Suprapubic skin (tissue), 4 donors: ENCODE data around the gene TP53AIP1. TPM values are rescaled to one million over a fixed set of nuclear protein-coding genes. Genes with fewer than 3 reads are reported as not detected.

Source experiments
- DNase-seq, 2 donors: peaks; one replicate each; pipeline ENCODE4 v3.0.0-alpha.2; 2019; ENCODE audit warnings: low spot score in 2 of 2
- H3K27ac ChIP-seq: fragments of 200-600 bp; sonication (generic); one replicate; pipeline ENCODE4 v1.5.1; 2019
- H3K27me3 ChIP-seq: fragments of 200-600 bp; sonication (generic); one replicate; pipeline ENCODE4 v1.5.1; 2019
- H3K36me3 ChIP-seq: fragments of 200-600 bp; sonication (generic); one replicate; pipeline ENCODE4 v1.5.1; 2019
- H3K4me1 ChIP-seq: fragments of 200-600 bp; sonication (generic); one replicate; pipeline ENCODE4 v1.5.1; 2019
- H3K4me3 ChIP-seq: fragments of 200-600 bp; sonication (generic); one replicate; pipeline ENCODE4 v1.5.1; 2019; ENCODE audit warnings: mild to moderate bottlenecking
- H3K9me3 ChIP-seq: fragments of 200-600 bp; sonication (generic); one replicate; pipeline ENCODE4 v1.5.1; 2019
- CTCF ChIP-seq, 2 donors: fragments of 200-600 bp in 1 of 2; fragments of 450-650 bp in 1 of 2; sonication (generic) in 1 of 2; IDR thresholded peaks; one replicate each; pipeline ENCODE4 v1.5.1; 2016 to 2019; ENCODE audit warnings: antibody characterized with exemption in 2 of 2, mild to moderate bottlenecking in 1 of 2, moderate library complexity in 1 of 2
- EP300 ChIP-seq: sonication (generic); formaldehyde crosslinking; IDR thresholded peaks from one replicate; pipeline ENCODE4 v1.6.1; 2017; ENCODE audit warnings: antibody characterized with exemption
- POLR2A ChIP-seq, 2 donors: fragments of 450-650 bp; IDR thresholded peaks; one replicate each; pipeline ENCODE4 v1.6.1; 2017; ENCODE audit warnings: antibody characterized with exemption in 2 of 2, mild to moderate bottlenecking in 2 of 2, moderate library complexity in 2 of 2
- POLR2AphosphoS5 ChIP-seq, 3 donors: sonication (generic); formaldehyde crosslinking; IDR thresholded peaks; one replicate each; pipeline ENCODE4 v1.6.1; 2017; ENCODE audit warnings: antibody characterized with exemption in 3 of 3
- WGBS: methylation state at CpG from one replicate; pipeline ENCODE4 v1.1.5; 2018; 5-methylcytosine and 5-hydroxymethylcytosine counted together
- total RNA-seq, 4 donors: library from RNA; depleted of rRNA; stranded (reverse); fragments of >200 nt; gene quantifications; one replicate each; pipeline ENCODE4 v1.1.0, GENCODE V29; 2016

TP53AIP1 gene
- total RNA-seq, 4 donors from 2014 or later: 19.2 to 32.9 (median 21.0) TPM

- peaks cover 4% of the 10 kb centered on the region for H3K4me1 ChIP-seq
- DNase-seq: no peak
- H3K27me3 ChIP-seq: no peaks in the 10 kb centered on the region
- no peak overlapping the region for H3K27ac ChIP-seq
- no peak for TF ChIP-seq POLR2A (IDR thresholded peaks at IDR 0.05)
- TF ChIP-seq EP300: no peak
- TF ChIP-seq POLR2AphosphoS5 (IDR thresholded peaks at IDR 0.05): no peak
- TF ChIP-seq CTCF (IDR thresholded peaks at IDR 0.05): no peak
- no peak overlapping the region for H3K4me3 ChIP-seq
- WGBS: 79% methylated on average over 11 of the region's 11 CpGs
- H3K9me3 ChIP-seq: no peaks in the 10 kb centered on the region
- no peaks in the 10 kb centered on the region for H3K36me3 ChIP-seq
Measured at GRCh38 chr11:128927108-128927461, 15.6 kb downstream of the TP53AIP1 start.

DNA sequence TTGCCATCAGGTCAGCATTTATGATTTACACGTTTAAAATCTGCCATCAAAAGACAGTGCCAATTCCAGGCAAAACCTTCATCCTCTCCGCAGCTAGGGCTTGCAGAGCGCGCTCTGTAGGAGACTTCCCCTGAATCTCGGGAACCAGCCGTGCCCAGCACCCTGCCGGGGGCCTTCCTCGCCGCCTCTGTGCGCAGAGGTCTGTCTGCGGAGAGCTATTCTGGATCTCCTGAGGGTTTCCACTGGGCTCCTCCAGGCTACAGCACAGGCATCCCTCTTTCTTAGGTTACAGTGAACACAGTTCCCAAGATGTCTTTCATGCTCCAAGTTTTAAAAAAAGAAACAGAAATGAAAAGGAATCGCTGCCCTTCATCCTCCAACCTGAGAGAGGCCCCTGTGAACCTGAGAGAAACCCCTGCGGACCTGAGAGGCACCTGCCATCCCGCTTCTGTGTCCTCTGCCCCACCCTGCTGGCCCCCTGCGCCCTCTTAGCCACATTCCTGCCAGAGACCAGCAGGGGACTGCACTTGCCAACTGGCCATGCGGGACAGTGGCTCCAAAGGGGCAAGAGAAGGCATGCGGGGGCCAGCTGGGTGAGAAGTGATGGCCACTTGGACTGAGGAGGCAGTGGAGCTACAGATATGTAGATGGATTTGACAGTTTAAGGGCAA lies 16.1 kb downstream of the TP53AIP1 start:
- no peaks in the 10 kb centered on the region for H3K27me3 ChIP-seq
- H3K36me3 ChIP-seq: no peaks in the 10 kb centered on the region
- H3K4me3 ChIP-seq: no peak overlapping the region
- no peaks in the 10 kb centered on the region for H3K9me3 ChIP-seq
- H3K4me1 ChIP-seq: peaks cover 2% of the 10 kb centered on the region
- no peak overlapping the region for H3K27ac ChIP-seq
- TF ChIP-seq EP300 (no peak), POLR2AphosphoS5 (IDR thresholded peaks at IDR 0.05) (no peak), CTCF (IDR thresholded peaks at IDR 0.05) (no peak), POLR2A (IDR thresholded peaks at IDR 0.05) (no peak)
- no peak for DNase-seq
- 89% methylated on average over 17 of the region's 17 CpGs for WGBS

DNA sequence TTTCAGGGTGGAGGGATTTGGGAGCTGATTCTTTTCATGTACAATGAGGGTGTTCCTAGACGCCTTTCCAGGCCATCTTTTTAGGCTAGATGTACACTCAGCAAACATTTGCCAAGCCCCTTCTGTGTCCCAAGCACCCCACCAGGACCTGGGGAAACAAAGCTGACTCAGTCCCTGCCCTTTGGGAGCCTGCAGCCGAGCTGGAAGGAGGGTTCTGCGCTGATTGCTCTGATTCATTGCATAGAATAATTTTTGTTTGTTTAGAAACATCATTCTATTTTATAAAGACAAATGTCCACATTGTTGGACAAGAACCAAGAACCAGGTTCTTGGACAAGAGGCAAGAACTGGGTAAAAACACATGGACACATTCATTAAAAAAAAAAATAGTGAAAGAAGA lies 16.7 kb downstream of the TP53AIP1 start:
- TF ChIP-seq EP300 (no peak), POLR2AphosphoS5 (IDR thresholded peaks at IDR 0.05) (no peak), POLR2A (IDR thresholded peaks at IDR 0.05) (no peak), CTCF (IDR thresholded peaks at IDR 0.05) (no peak)
- H3K4me3 ChIP-seq: no peak overlapping the region
- no peaks in the 10 kb centered on the region for H3K27me3 ChIP-seq
- H3K9me3 ChIP-seq: no peaks in the 10 kb centered on the region
- H3K4me1 ChIP-seq: no peaks in the 10 kb centered on the region
- WGBS: 76% methylated on average over 3 of the region's 3 CpGs
- no peak for DNase-seq
- no peak overlapping the region for H3K27ac ChIP-seq
- H3K36me3 ChIP-seq: no peaks in the 10 kb centered on the region

GRCh38 chr11:128925250-128925600 lies 17.4 kb downstream of the TP53AIP1 start:
- DNase-seq: no peak
- H3K9me3 ChIP-seq: no peaks in the 10 kb centered on the region
- H3K4me1 ChIP-seq: no peaks in the 10 kb centered on the region
- TF ChIP-seq EP300: no peak
- no peak for TF ChIP-seq POLR2A (IDR thresholded peaks at IDR 0.05)
- no peak for TF ChIP-seq POLR2AphosphoS5 (IDR thresholded peaks at IDR 0.05)
- no peak for TF ChIP-seq CTCF (IDR thresholded peaks at IDR 0.05)
- H3K4me3 ChIP-seq: no peak overlapping the region
- peaks cover 3% of the 10 kb centered on the region for H3K27me3 ChIP-seq
- H3K36me3 ChIP-seq: no peaks in the 10 kb centered on the region
- H3K27ac ChIP-seq: no peak overlapping the region
- WGBS: 54% methylated on average over 2 of the region's 2 CpGs

DNA sequence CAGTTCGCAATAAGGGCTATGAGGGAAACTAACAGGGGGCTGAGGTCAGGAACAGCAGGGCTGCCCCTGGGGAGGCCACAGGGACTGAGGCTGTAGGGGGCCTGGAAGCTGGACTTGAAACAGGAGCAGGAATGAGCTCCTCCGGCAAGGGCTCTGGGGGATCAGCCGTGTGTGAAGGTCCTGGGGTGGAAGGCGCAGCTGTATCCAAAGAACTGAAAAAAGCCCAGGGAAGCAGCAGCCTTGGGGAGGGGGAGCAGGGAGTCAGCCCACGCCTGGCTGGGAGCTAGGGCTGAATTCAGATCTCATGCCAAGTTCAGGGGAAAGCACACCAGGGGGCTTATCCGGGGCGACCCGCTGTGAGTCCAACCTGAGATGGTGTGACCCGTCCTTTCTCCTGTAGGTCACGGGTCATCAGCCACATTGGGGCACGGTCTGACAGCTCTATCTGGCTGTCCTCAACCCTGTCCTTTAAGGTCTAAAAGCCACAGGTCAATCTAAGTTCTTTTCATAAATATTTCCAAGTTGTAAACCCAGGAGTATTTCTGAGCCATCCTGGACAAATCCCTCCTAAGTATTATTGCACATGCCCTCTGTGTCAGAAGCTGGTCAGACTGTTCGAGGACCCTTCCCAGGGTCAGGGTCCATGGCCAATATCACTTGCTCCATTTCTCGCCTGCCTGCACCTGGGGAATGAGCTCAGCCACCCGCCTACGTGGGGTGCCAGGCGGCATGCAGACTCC lies 18.0 kb downstream of the TP53AIP1 start:
- no peak for DNase-seq
- H3K27me3 ChIP-seq: peaks cover 3% of the 10 kb centered on the region
- H3K36me3 ChIP-seq: no peaks in the 10 kb centered on the region
- H3K4me3 ChIP-seq: no peak overlapping the region
- H3K27ac ChIP-seq: no peak overlapping the region
- H3K9me3 ChIP-seq: no peaks in the 10 kb centered on the region
- no peak for TF ChIP-seq POLR2A (IDR thresholded peaks at IDR 0.05)
- TF ChIP-seq CTCF (IDR thresholded peaks at IDR 0.05): no peak
- no peak for TF ChIP-seq EP300
- no peak for TF ChIP-seq POLR2AphosphoS5 (IDR thresholded peaks at IDR 0.05)
- H3K4me1 ChIP-seq: no peaks in the 10 kb centered on the region
- WGBS: 81% methylated on average over 16 of the region's 16 CpGs
